Endothelial cell of umbilical vein (primary cell): ENCODE measurements around the gene ARRDC2.

Experiments used
- CTCF ChIP-seq, 2 donors: IDR thresholded peaks; 1 replicate in 1 of 2; 2 replicates in 1 of 2; pipeline ENCODE4 v1.5.1; 2011; ENCODE audit warnings: low read length in 2 of 2, mild to moderate bottlenecking in 2 of 2, moderate library complexity in 2 of 2, control low read depth in 1 of 2, inconsistent platforms in 1 of 2, low read depth in 1 of 2; ENCODE audit not compliant: insufficient read depth in 1 of 2; ENCODE audit errors: extremely low read depth in 1 of 2
- EZH2 ChIP-seq: IDR thresholded peaks from 2 replicates; pipeline ENCODE4 v1.6.1; 2012; ENCODE audit warnings: borderline replicate concordance, low read depth, mild to moderate bottlenecking, moderate library complexity, low read length, inconsistent platforms; ENCODE audit not compliant: severe bottlenecking
- FOS ChIP-seq: IDR thresholded peaks from 2 replicates; pipeline ENCODE4 v1.6.1; 2011; ENCODE audit warnings: mild to moderate bottlenecking, low read length, moderate library complexity, borderline replicate concordance; ENCODE audit not compliant: insufficient read depth
- GATA2 ChIP-seq: IDR thresholded peaks from 2 replicates; pipeline ENCODE4 v1.7.0; 2011; ENCODE audit warnings: low read depth, mild to moderate bottlenecking, moderate library complexity, mixed read lengths, low read length; ENCODE audit not compliant: insufficient read length, insufficient read depth
- JUN ChIP-seq: IDR thresholded peaks from 2 replicates; pipeline ENCODE4 v1.6.1; 2011; ENCODE audit warnings: borderline replicate concordance, low read depth; ENCODE audit not compliant: insufficient read length, insufficient read depth
- MAX ChIP-seq: IDR thresholded peaks from 2 replicates; pipeline ENCODE4 v1.6.1; 2011; ENCODE audit not compliant: insufficient read depth, insufficient read length
- MYC ChIP-seq: IDR thresholded peaks from one replicate; pipeline ENCODE4 v1.6.1; 2011; ENCODE audit warnings: mild to moderate bottlenecking, low read depth, low read length
- POLR2A ChIP-seq: IDR thresholded peaks from 2 replicates; pipeline ENCODE4 v1.6.1; 2012; ENCODE audit warnings: low read depth, mild to moderate bottlenecking, control low read depth, low read length
- POLR2AphosphoS5 ChIP-seq: IDR thresholded peaks from 2 replicates; pipeline ENCODE4 v1.6.1; 2012; ENCODE audit warnings: low read depth, mild to moderate bottlenecking, control low read depth, low read length, moderate library complexity; ENCODE audit not compliant: insufficient read depth

- TF ChIP-seq EZH2 (no peak), POLR2A (no peak), CTCF (IDR thresholded peaks at IDR 0.05; ENCODE audit: extremely low read depth in 1 of 2, insufficient read depth in 1 of 2, low read depth in 1 of 2, low read length in 2 of 2) (peak in 1 of 2 donors; percentile 4), MAX (no peak), POLR2AphosphoS5 (no peak), MYC (no peak), GATA2 (no peak), FOS (no peak), JUN (no peak)
Observed at GRCh38 chr19:18020212-18021085, 12.5 kb downstream of the ARRDC2 start.
